Fibroblast of villous mesenchyme (primary cell): ENCODE measurements around the gene SRL. TPM values are rescaled to one million over a fixed set of nuclear protein-coding genes. Genes with fewer than 3 reads are reported as not detected.

Experiments
- DNase-seq: peaks from one replicate; pipeline ENCODE4 v3.0.0-alpha.2; 2010; ENCODE audit warnings: low read depth
- H3K4me3 ChIP-seq: 2 replicates; pipeline ENCODE4 v1.5.1; 2011; ENCODE audit warnings: low read depth, mild to moderate bottlenecking, low read length
- CTCF ChIP-seq: IDR thresholded peaks from 2 replicates; pipeline ENCODE4 v1.5.1; 2012; ENCODE audit warnings: low read depth, mild to moderate bottlenecking, low read length; ENCODE audit not compliant: insufficient read depth
- total RNA-seq: library from RNA; depleted of rRNA; stranded (reverse); fragments of >200 nt; gene quantifications from 2 replicates; pipeline ENCODE4 v1.2.3, GENCODE V29; 2012

Gene SRL
- total RNA-seq, 1 donor = 0.43 TPM

GRCh38 chr16:4239682-4240175 is 2.2 kb downstream of the SRL start:
- no peak for TF ChIP-seq CTCF
- DNase-seq = no peak
- H3K4me3 ChIP-seq = no peak overlapping the region

- no peak for TF ChIP-seq CTCF
- no peak overlapping the region for H3K4me3 ChIP-seq
- no peak for DNase-seq
These were observed 2.9 kb downstream of the SRL start for GRCh38 chr16:4239020-4239419.

GRCh38 chr16:4233431-4233830 is 8.4 kb downstream of the SRL start:
- no peak overlapping the region for H3K4me3 ChIP-seq
- no peak for TF ChIP-seq CTCF
- DNase-seq = no peak

GRCh38 chr16:4232541-4233386 is 9.1 kb downstream of the SRL start:
- TF ChIP-seq CTCF = no peak
- no peak for DNase-seq
- H3K4me3 ChIP-seq = no peak overlapping the region

GRCh38 chr16:4231886-4232285 is 10.0 kb downstream of the SRL start:
- no peak overlapping the region for H3K4me3 ChIP-seq
- DNase-seq = no peak
- TF ChIP-seq CTCF = no peak

- no peak for TF ChIP-seq CTCF
- DNase-seq = no peak
- H3K4me3 ChIP-seq = no peak overlapping the region
These were observed 10.5 kb downstream of the SRL start for GRCh38 chr16:4231367-4231766.

GRCh38 chr16:4227040-4227332 is 14.9 kb downstream of the SRL start:
- no peak overlapping the region for H3K4me3 ChIP-seq
- DNase-seq = no peak
- TF ChIP-seq CTCF = no peak
